ENCODE results near the gene NIPAL4.

NIPAL4 gene

GRCh38 chr5:157486221-157486681 lies 26.2 kb downstream of the NIPAL4 start:
- no peak for FAIRE-seq

DNA sequence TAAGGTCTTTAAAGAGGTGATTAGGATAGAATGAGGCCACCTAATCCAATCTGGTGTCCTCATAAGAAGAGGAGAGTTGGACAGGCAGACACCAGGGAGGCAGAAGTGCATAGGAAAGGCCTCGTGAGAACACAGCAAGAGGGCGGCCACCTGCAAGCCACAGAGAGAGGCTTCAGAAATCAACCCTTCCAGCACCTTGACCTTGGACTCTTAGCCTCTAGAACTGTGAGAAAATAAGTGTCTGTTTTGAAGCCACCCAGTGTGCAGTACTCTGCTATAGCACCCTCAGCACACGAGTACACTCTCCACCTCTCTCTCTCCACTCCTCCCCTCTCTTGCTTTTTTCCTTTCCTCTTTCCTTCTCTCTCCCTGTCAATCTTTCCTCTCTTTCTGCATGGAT lies 26.8 kb downstream of the NIPAL4 start:
- no peak for FAIRE-seq

GRCh38 chr5:157487358-157487757 lies 27.3 kb downstream of the NIPAL4 start:
- FAIRE-seq: no peak

DNA sequence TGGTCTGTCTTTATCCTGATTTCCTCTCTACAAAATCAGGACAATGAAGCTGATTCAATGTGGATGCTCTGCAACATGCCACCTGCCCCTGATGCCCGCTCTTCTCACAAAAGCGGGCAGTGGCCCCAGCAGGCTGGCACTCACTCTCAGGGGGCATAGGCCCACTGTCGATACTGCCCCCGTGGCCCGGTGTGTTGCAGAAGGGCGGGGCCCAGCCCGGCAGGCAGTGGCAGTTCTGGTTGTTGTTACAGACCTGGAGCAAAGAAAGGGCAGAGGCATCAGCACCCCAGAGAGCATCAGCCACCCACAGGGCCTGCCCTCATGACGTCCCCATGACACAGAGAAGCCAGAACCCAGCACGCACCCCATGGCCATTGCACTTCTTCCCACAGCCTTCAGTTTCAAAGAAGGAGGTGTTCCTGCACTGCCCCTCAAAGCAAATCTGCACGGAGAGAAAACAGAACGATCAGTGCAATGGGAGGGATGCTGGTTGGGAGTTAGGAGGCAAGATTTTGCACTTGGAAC lies 31.5 kb downstream of the NIPAL4 start:
- FAIRE-seq: no peak

DNA sequence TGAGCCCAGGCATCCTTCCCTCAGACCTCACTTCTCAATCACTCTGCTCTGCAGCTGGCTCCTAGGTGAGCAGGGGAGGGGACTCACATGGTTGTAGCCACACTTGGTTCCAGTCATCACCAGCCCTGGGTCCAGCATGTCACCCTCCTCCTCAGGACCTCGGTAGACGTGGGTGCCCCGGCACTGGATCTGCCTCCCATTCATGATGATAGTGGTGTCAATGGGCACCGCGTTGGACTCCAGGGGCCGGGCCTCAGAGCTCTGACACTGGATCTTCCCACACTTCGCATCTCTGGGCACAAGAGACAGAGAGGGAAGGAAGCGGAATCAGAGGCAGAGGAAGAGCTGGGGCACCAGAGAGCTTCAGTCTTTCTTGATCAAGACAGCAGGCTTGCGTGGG lies 32.9 kb downstream of the NIPAL4 start:
- no peak for FAIRE-seq

GRCh38 chr5:157494178-157494832 lies 34.3 kb downstream of the NIPAL4 start:
- no peak for FAIRE-seq

GRCh38 chr5:157496864-157497263 lies 36.9 kb downstream of the NIPAL4 start:
- FAIRE-seq: no peak

DNA sequence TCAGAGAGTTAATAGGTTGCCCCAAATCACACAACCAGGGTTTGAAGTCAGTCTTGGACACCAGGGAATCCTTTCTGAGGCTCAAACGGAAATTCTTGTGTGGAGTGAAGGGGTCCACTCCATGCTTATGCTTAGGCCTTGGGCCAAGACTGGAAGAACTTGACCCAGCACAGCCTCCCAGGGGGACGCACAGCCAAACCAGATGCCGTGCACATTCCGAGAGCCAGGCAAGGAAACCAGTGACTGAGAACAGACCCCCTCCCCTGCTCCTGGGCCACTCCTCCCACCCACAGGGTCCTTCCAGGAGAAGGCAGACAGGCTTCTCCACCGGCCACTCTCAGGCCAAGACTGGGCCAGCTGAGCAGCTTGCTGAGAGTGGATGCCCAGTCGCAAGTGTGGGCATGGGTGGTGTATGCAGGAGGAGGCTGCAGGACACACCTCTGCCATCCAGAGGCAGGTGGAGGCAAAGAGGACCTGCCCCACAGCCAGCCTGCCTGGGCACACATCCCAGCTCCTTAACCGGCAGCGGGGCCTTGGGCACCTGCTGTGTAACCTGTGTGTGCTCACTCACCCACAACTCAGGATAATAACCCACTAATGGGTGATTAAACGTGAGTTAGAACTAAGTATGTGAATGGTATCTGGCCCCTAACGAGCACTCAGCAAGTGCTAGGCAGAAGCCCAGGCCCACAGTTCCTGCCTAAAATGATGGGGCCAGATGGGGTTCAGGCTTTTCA lies 38.0 kb downstream of the NIPAL4 start:
- no peak for FAIRE-seq

DNA sequence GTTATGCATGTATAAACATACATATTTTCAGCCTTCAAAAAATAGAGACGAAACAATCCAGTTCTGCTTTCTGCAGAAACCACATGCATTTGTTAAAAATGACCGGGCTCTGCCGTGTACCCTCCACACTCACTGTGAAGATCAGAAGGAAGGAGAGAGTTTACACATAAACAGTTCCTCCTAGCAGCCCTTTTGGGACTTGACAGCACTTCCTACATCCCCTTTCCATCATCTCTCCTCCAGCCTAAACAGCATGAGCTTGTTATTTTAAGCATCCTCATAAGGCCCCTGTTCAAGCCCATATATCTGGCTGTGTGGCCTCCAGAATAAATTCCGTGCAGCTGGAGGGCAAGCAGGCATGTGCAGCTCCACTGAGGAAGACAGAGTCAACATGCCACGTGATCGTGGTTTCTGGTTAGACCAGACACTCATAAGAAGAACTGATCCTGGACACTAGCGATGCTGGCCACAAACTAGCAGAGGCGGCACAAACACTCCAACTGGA lies 42.2 kb downstream of the NIPAL4 start:
- no peak for FAIRE-seq

- FAIRE-seq: no peak
Observed at GRCh38 chr5:157504053-157504452, 44.0 kb downstream of the NIPAL4 start.

GRCh38 chr5:157505496-157505895 lies 45.5 kb downstream of the NIPAL4 start:
- no peak for FAIRE-seq

DNA sequence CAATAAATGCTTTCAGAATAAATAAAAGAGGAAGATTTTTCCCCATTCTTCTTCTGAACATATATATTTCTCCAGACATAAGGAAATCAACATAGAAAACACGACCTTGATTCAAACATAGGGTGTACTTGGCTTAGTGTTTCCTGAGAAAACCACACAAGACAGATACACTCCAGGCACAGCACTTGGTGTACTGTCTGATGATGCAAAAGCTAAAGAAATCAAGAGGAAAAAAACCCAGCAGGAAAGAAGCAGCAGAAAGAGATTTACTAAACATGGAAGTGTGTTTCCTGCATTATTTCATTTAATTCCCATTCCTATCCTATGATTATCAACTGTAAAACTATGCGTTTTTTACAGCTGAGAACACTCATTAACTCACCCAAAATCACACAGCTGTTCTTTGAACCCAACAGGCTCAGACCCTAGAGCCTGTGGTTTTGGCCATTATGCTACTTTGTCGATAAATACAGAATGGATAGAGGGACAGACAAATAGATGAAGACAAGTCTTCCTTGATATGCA lies 46.1 kb downstream of the NIPAL4 start:
- no peak for FAIRE-seq

DNA sequence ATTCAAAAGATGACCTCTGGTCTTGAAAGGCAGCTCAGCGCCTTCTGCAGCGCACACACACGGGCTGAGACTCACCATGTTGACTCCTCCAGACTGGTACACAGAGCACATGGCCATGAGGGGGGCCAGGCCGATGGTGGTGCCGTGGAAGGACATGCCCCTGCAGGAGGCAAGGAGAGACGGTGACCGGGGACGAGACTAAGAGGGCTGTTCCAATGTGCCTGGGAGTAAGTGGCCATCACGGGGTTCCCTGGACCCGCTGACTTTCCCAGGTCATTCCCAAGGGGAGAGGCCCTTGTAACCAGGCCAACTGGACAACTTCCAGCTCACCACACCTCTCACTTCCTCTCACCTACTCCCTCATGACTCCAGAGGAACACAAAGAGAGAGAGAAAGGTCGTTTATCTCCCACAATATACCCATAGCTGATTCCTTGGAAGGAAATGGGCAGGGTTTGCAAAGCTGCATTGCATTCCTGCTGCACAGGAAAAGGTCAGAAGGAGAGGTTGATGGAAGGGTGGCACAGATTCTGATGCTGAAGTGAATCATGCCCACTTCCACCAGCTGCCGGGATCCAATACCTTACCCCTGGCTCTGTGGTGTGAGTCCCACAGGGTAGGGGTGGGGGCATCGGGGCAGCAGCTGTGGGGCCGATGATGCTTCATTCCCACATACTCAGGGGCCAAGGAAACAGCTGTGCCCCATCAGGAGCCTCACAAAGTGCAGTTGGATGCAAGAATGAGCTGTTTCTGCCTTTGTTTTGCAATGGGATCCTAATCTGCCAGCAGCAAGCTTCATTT lies 47.2 kb downstream of the NIPAL4 start:
- no peak for FAIRE-seq

GRCh38 chr5:157509093-157509492 lies 49.1 kb downstream of the NIPAL4 start:
- no peak for FAIRE-seq

- FAIRE-seq: no peak
Observed at GRCh38 chr5:157509587-157509986, 49.6 kb downstream of the NIPAL4 start.

DNA sequence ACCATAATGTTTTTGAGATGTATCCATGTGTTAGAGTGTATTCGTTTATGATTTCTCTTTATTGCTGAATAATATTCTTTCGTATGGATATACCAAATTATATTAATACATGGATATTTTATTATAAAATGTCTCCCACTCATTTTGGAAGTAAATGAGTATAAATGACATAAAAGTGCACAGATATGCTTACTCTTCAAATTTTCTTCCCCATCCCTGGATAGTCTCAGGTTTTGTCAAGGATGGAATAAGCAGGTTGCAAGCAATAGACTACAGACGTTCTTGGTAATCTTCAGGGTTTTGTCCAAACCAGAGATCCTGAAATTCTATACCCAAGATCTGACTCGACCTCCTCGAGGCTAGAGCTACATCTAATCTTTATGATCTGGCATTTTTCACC lies 50.7 kb downstream of the NIPAL4 start:
- FAIRE-seq: no peak

DNA sequence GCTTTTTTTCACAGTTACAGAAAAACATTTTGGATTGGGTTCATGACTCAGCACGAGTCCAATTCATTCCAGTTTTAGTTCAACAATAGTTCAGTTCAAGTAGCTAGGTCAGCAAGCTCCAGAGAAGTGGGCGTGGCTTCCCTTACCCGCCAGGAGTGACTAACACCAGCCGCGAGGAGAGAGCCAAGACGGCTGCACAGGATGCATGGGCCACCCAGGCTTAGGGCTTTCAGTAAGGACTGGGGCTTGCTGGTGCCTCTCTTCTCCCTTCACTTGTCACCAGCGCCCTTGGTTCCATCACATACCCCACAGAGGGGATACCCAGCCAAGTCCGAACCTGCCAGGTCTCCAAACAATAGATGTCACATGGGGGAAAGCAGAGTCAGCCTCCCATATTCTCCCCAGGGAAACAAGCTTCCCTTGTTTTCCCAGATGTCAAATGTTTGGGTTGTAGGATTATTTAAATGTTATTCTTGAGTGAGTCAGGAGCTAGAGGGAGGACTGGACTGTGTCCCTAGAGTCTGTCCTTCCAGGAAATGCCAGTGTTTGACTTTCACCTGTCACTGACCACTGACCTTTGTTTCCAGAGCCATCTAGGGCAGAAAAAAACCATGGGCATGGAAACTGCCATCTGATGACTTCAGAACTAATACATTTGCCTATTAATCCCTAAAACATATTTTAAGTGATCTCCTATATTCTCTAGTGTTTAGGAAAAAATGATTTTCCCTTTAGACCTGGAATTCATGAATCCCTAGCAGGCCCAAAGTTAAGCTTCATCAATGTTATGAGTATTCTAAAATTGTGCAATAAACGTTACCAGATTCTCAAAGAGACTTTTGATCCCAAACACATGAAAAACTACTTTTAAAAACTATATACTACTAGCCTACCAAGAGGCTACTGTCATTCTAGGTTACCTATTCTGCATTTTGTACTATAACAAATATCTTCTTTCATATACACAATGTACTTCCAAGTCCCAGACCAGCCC lies 51.9 kb downstream of the NIPAL4 start:
- no peak for FAIRE-seq

- FAIRE-seq: no peak
Observed at GRCh38 chr5:157513182-157513581, 53.2 kb downstream of the NIPAL4 start.

DNA sequence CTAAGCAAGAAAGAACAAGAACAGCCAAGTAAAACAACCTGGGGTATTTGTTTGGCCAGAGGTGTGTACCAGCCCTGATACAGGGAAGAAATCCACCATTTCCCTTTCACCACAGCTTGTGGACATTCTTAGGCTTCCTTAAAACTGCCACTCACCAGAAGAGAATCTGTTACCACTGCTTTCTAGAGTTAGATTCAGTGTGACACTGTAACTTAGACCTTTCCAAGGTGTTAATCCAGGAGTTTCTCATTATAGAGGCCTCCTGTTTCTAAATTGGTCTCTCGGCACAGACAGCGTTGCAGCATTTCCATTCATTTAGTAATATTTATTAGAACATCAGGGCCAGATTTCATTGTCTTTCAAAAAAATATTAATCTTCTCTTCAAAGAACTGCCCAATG lies 55.0 kb downstream of the NIPAL4 start:
- FAIRE-seq: no peak

DNA sequence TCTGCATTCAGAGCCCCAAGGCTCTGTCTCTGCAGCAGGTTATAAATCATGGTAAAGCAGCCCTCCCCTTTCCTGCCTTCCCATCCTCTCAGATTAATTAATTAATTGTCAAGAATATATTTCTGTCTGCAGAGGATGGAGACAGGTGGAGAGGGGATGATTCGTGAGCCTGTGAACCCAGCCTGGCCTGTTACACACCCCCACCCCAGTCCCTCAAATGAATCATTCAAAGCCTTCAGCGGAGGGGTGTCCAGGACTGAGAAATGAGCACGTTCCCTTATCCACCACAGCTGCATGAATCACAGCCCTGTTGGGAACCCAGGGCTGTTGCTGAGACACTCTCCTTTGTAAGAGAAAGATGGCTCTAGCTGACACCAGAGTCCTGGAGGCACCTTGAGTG lies 56.0 kb downstream of the NIPAL4 start:
- no peak for FAIRE-seq

DNA sequence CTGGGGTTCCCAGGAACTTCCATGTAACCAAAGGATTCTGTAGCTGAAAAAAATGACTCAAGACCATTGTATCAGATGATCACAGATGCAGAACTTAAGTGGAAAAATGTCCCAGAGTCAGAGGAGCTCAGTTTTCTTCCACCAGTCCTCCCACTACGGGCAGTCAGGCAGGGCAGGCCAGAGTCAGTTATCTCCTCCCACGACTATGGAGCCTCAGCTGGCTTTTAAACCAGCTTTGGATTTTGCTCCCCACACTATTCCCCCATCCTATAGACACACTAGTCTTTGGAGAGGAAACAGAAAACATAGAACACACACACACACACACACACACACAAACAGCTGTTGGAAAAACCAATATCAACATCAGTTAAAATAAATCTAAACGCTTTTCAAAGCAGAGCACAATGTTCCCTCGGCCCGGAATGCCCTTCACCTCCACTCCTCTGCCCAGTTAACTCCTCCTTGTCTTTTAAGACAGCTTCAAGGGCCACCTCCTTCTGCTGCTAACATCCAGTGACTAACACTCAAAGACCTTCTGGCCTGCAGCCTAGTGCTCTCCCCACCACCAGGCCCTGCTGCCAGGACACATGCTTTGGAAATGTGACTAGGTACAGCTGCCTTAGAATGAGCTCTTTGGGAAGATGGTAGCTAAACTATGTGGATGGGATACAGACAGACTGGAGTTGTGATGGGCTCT lies 56.8 kb downstream of the NIPAL4 start:
- no peak for FAIRE-seq

All from colon (tissue), 2 donors.